Right kidney (tissue), 1 donor: ENCODE results near the gene DLG5.

ENCODE experiments used
- DNase-seq: peaks from one replicate; pipeline ENCODE4 v3.0.0-alpha.2; 2016

Gene DLG5

GRCh38 chr10:77867124-77867719, 59.3 kb downstream of the DLG5 start:
- no peak for DNase-seq

GRCh38 chr10:77866598-77866997, 60.0 kb downstream of the DLG5 start:
- DNase-seq: no peak

- no peak for DNase-seq
Observed at GRCh38 chr10:77865580-77866324, 60.8 kb downstream of the DLG5 start.

- DNase-seq: no peak
Observed at GRCh38 chr10:77864151-77864851, 62.3 kb downstream of the DLG5 start.

GRCh38 chr10:77863446-77863845, 63.1 kb downstream of the DLG5 start:
- no peak for DNase-seq

GRCh38 chr10:77862595-77862994, 64.0 kb downstream of the DLG5 start:
- DNase-seq: no peak

GRCh38 chr10:77861366-77861765, 65.2 kb downstream of the DLG5 start:
- no peak for DNase-seq

GRCh38 chr10:77859865-77860282, 66.7 kb downstream of the DLG5 start:
- DNase-seq: no peak

GRCh38 chr10:77859200-77859864, 67.2 kb downstream of the DLG5 start:
- DNase-seq: no peak

- DNase-seq: no peak
Observed at GRCh38 chr10:77857272-77857671, 69.3 kb downstream of the DLG5 start.

GRCh38 chr10:77856566-77856965, 70.0 kb downstream of the DLG5 start:
- no peak for DNase-seq

GRCh38 chr10:77855404-77856155, 71.0 kb downstream of the DLG5 start:
- DNase-seq: no peak

- DNase-seq: no peak
Observed at GRCh38 chr10:77854115-77854514, 72.4 kb downstream of the DLG5 start.

- no peak for DNase-seq
Observed at GRCh38 chr10:77853256-77853655, 73.3 kb downstream of the DLG5 start.

- no peak for DNase-seq
Observed at GRCh38 chr10:77850620-77851231, 75.8 kb downstream of the DLG5 start.

- no peak for DNase-seq
Observed at GRCh38 chr10:77849039-77849664, 77.4 kb downstream of the DLG5 start.

GRCh38 chr10:77846718-77847311, 79.7 kb downstream of the DLG5 start:
- peak; percentile 68 for DNase-seq

- no peak for DNase-seq
Observed at GRCh38 chr10:77845451-77845850, 81.1 kb downstream of the DLG5 start.

- no peak for DNase-seq
Observed at GRCh38 chr10:77844713-77845445, 81.7 kb downstream of the DLG5 start.

- no peak for DNase-seq
Observed at GRCh38 chr10:77844177-77844576, 82.4 kb downstream of the DLG5 start.
